T follicular helper cell (primary cell): Measurements from ENCODE around the gene PYDC2.

Source experiments
- DNase-seq: peaks from one replicate; pipeline ENCODE4 v3.0.0-alpha.2; 2020; ENCODE audit warnings: low read depth
- total RNA-seq, 2 experiments: gene quantifications; one replicate each; lab custom pipeline; 2026; lab: John Stamatoyannopoulos, UW

PYDC2 gene
- 0 reads per million in 2 experiments for total RNA-seq

DNA sequence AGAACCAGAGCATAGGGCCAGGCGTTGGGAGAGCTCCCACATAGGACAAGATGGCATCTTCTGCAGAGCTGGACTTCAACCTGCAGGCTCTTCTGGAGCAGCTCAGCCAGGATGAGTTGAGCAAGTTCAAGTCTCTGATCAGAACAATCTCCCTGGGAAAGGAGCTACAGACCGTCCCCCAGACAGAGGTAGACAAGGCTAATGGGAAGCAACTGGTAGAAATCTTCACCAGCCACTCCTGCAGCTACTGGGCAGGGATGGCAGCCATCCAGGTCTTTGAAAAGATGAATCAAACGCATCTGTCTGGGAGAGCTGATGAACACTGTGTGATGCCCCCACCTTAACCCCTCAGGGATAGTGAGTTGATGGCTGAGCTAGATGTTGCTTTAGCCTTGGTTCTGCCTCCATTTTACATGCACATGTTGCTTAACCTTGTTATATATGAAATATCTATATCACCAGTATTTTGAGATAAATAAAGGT is at the start of gene PYDC2:
Gene PYDC2 (plus strand): TSS at position 51 of the 483 bp plus-strand sequence. CDS start 0 bp downstream, at position 51.
- no peak for DNase-seq

GRCh38 chr3:191412759-191413158 is 48.2 kb upstream of the PYDC2 start:
- DNase-seq = no peak

GRCh38 chr3:191414286-191414685 is 46.7 kb upstream of the PYDC2 start:
- DNase-seq = no peak

DNA sequence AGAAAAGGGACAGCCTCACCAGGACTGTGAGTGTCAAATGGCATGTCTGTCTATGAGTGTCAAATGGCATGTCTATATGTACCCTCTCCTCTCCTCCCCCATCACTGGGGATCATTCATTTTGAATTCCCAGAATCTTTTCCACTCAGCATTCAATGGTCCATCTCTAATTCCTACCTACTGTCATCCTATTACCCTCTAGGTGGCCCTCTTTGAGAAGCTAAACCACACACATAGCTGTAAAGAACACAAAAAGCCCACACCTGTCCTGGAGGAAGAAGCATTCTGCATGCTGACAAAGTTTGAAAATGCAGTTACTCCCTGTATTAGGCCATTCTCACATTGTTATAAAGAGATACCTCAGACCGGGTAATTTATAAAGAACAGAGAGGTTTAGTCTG is 46.2 kb upstream of the PYDC2 start:
- no peak for DNase-seq

DNA sequence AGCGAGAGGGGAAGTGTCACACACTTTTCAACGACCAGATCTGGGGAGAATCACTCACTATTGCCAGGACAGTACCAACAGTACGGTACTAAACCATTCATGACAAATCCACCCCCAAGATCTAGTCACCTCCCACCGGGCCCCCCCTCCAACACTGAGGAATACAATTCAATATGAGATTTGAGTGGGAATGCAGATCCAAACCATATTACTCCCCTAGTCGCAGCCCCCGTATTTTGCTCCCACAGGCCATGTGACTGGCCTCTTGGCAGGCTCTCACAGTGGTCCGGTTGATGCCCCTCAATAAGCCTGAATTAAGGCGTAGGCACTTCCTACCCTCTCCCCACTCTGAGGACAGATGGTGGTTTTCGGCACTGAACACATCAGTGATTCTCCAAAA is 45.4 kb upstream of the PYDC2 start:
- DNase-seq = no peak

DNA sequence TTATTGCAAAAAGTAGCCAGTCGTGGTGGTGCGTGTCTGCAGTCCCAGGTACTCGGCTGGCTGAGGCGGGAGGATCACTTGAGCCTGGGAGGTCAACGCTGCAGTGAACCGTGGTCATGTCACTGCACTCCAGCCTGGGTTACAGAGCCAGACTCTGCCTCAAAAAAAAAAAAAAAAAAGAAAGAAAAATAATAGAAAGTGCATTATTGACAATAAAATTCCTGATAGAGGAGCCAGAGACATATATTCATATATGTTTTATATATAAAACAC is 43.6 kb upstream of the PYDC2 start:
- DNase-seq = no peak

- DNase-seq = no peak
Observed at GRCh38 chr3:191420771-191421170, 40.2 kb upstream of the PYDC2 start.

GRCh38 chr3:191424881-191425280 is 36.1 kb upstream of the PYDC2 start:
- DNase-seq = no peak

DNA sequence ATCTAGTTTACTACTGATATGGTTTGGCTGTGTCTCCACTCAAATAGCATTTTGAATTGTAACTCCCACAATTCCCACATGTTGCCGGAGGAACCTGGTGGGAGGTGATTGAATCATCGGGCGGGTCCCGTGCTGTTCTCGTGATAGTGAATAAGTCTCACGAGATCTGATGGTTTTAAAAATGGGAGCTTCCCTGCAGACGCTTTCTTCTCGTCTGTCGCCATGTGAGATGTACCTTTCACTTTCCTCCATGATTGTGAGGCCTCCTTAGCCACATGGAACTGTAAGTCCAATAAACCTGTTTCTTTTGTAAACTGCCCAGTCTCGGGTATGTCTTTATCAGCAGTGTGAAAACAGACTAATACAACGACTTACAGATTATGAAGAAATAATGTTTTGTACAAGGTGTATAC is 35.6 kb upstream of the PYDC2 start:
- DNase-seq = no peak

DNA sequence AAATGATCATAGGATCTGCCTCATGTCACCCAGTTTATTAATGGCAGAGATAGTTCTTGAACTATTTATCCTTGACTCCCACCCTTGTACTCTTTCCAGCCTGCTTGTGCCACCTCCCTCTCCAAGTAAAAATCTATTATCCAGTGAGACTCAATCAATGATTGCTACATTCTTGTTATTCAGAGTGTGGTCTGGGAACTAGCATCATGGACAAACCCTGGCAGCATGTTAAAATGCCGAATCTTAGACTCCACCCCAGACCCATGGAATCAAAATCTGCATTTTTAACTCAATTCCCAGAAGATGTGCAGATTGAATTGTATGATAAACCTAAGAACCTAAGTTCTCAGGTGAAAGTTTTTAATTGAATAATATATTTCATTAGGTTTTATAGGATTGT is 34.7 kb upstream of the PYDC2 start:
- no peak for DNase-seq

DNA sequence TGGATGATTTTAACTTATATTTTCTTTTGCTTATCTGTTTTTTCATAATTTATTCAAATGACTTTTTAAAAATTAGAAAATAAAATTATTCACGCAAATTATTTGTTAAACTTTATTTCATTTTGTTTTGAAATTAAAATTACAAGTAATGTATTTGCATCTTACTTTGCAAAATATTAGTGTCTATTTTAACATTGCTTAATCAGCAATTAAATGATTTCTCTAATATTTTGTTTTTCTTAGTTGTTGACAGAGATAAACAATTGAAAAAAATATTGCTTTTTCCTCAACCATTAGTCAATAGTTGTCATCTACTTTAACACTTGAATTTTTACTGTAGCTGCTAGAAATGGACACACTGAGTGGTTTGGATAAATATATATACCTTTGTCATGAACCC is 32.8 kb upstream of the PYDC2 start:
- no peak for DNase-seq

- DNase-seq = no peak
Observed at GRCh38 chr3:191430103-191430502, 30.9 kb upstream of the PYDC2 start.

- DNase-seq = no peak
Observed at GRCh38 chr3:191431160-191431822, 29.7 kb upstream of the PYDC2 start.

DNA sequence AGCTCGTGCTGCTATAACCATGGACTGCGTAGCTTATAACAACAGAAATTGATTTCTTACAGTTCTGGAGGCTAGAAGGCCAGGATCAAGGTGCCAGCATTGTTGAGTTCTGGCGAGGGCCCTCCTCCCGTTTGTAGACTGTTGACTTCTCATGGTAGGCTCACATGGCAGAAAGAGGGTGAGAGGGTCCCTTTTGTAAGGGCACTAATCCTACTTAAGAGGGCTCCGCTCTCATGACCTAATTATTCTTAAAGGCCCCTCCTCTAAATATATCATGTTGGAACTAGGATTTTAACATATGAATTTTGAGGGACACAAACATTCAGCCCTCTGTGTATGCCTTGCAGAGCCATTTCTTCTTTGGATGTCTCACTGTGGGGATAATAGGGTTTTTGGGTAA is 28.8 kb upstream of the PYDC2 start:
- DNase-seq = no peak

DNA sequence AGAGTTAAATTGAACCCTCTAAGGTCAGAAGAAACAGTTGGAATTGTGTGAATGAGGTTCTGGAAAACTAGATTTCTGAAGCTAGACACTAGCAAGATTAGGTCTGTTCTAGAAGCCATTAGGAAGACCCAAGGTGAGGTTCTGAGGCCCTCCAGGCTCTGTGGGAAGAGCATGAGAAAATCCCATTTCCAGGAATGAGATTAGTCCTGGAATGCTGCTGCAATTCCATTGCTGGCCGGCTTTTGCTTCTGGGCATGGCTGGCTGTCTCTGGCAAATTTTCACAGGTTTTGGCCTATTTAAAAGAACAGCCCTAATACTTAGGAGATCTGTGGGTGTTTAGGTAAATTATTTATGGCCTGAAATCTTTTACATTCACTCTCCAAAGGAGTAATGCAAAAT is 26.9 kb upstream of the PYDC2 start:
- no peak for DNase-seq

DNA sequence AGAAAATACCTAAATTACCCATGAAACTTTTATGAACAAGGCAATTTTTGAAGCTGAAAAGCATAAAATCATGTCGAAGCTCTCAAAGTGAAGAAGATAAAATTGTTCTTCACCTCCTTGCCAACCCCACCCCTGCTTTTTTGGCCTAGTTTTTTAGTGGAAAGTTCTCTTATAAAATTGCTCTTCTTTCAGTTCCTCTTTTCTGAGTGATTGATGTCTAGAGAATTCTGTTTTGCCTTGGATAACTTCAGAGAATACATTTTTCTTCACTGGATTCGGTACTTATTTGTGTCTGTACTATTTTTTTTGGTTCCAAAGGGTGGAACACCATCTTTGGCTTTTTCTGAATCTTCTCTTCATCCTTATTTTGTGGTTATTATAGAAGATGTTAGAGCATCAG is 25.0 kb upstream of the PYDC2 start:
- no peak for DNase-seq

DNA sequence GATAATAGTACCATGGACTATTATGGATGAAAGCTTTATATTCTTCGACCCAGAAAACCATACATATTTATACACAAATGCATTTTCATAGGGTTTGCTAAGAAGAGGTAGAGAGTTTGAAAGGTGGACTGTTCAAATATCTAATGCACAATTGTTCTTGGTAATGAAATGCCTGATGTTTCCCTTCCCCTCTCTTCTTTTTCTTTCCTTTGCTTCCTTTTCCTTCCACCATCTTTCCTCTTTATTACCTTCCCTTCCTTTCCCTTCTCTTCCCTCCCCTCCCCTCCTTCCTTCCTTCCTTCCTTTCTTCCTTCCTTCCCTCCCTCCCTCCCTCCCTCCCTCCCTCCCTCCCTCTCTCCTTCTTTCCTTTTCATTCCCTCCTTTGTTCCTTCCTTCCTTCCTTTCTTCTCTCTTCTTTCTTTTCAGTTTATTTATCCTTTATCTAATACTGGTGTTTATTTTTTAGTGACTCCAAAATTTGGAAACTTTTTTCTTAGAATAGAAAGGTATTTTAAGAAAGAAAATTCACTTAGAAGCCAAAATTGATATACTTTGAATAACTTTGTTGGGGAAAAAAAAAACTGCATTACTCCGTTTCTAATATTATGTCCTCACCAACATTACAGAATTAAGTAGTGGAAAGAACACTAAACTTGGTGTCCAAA is 22.7 kb upstream of the PYDC2 start:
- no peak for DNase-seq

- DNase-seq = no peak
Observed at GRCh38 chr3:191440532-191440931, 20.4 kb upstream of the PYDC2 start.

- DNase-seq = no peak
Observed at GRCh38 chr3:191441687-191442086, 19.3 kb upstream of the PYDC2 start.

- DNase-seq = no peak
Observed at GRCh38 chr3:191444569-191444968, 16.4 kb upstream of the PYDC2 start.

GRCh38 chr3:191449256-191449655 is 11.7 kb upstream of the PYDC2 start:
- DNase-seq = no peak

DNA sequence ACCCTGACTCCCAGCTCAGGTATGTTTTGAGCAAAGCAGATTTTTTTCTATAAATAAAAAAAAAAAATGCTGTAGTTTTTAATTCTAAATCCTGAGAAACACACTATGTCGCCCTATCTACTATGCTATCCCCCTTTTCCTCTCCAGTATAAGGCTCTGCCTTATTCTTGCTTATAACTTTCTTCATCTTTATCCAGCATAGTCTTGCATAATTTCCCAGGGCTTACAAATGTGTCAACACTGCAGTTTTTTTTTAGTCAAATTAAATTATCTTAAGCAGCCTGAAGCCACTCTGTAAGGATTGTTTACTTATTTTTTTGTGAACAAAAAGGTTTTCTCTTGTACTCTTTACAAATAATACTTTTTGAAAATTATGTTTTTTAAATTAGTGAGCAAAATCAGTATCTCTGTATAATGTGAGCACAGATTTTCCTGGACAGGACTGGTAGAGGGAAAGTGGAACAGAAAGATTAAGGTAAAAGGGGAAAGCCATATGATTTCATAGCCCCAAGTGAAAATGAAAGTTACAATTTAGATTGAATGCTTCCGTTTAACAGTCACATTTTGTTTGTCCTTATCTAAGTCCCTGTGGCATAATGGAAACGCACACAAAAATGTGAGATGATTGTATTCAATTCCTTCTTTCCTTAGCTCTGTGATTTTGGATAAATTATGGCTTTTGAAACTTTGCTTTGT is 5.6 kb upstream of the PYDC2 start:
- no peak for DNase-seq

GRCh38 chr3:191460360-191460759 is 603 bp upstream of the PYDC2 start:
- no peak for DNase-seq
